ENCODE measurements around the gene ATP5F1D. TPM values are rescaled to one million over a fixed set of nuclear protein-coding genes. Genes with fewer than 3 reads are reported as not detected.

Gene ATP5F1D
- total RNA-seq, 1 donor from 2014 or later: 7.1 TPM

DNA sequence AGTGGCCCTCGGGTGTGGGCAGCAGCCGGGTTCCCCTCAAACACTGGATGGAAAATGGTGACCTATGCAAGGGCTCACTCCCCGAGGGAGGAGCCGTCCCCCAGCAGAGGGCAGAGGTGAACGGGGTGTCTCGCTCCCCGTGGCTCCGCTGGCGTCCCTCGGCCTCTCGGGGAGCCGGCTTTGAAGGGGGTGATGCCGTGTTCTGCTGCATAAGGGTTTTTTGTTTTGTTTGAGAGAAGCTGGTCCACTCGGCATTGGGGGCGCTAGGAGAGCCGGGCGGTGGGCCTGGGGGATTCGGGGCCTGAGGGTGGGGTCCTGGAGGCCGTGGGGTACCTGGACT, 48.1 kb downstream of the ATP5F1D start:
- peaks cover 76% of the 10 kb centered on the region for H4K20me1 ChIP-seq (ENCODE audit: low read depth)
- no peak for DNase-seq (ENCODE audit: low spot score)
- H3K9ac ChIP-seq: no peak overlapping the region
- H3K27ac ChIP-seq: no peak overlapping the region
- H3F3A ChIP-seq (ENCODE audit: low read depth): peaks cover 24% of the 10 kb centered on the region
- H3K9me3 ChIP-seq (ENCODE audit: low read depth): no peaks in the 10 kb centered on the region
- no peak overlapping the region for H3K4me3 ChIP-seq
- Mint-ChIP-seq H3K9me3 (no peaks in the 10 kb centered on the region), H3K27me3 (ENCODE audit: insufficient read depth, low read depth) (peaks cover 5% of the 10 kb centered on the region), H3K36me3 (no peaks in the 10 kb centered on the region), H3K27ac (no peak overlapping the region), H3K4me1 (peaks cover 9% of the 10 kb centered on the region), H3K4me3 (no peak overlapping the region)
- peaks cover 17% of the 10 kb centered on the region for H3K4me1 ChIP-seq
- no peaks in the 10 kb centered on the region for H3K36me3 ChIP-seq
- no peak overlapping the region for H2AFZ ChIP-seq (replicated peaks)
- H3K79me2 ChIP-seq (ENCODE audit: low read depth): peaks cover 28% of the 10 kb centered on the region
- H3K4me2 ChIP-seq: no peak overlapping the region
- H3K27me3 ChIP-seq: peaks cover 17% of the 10 kb centered on the region
- no peak for TF ChIP-seq EZH2 (IDR thresholded peaks at IDR 0.05)
- TF ChIP-seq, protein P1, sequence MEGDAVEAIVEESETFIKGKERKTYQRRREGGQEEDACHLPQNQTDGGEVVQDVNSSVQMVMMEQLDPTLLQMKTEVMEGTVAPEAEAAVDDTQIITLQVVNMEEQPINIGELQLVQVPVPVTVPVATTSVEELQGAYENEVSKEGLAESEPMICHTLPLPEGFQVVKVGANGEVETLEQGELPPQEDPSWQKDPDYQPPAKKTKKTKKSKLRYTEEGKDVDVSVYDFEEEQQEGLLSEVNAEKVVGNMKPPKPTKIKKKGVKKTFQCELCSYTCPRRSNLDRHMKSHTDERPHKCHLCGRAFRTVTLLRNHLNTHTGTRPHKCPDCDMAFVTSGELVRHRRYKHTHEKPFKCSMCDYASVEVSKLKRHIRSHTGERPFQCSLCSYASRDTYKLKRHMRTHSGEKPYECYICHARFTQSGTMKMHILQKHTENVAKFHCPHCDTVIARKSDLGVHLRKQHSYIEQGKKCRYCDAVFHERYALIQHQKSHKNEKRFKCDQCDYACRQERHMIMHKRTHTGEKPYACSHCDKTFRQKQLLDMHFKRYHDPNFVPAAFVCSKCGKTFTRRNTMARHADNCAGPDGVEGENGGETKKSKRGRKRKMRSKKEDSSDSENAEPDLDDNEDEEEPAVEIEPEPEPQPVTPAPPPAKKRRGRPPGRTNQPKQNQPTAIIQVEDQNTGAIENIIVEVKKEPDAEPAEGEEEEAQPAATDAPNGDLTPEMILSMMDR (IDR thresholded peaks at IDR 0.05): no peak
- TF ChIP-seq EZH2phosphoT487 (IDR thresholded peaks at IDR 0.05): no peak

DNA sequence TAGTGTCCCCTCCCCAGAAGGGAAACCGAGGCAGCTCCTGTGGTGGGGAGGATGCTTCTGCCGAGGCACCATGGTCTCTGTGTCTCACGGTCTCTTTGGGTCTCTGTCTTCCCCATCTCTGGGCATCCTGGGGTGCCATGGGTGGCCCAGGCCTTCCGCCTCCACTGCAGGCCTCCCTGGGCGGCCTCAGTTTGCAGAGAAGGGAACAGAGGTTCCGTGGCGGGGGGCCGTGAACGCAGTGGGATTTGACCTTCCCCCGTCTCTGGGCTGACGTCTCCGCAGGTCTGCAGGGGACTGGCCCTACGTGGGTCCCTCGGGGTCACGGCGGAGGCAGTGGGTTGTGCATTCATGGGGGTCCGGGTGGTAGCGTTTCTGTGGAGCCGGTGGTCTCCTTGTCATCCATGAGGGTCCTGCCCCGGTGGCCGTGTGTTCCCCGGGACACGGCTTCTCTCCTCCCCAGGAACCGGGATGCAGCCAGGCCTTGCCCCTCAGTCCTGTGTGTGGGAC, 48.7 kb downstream of the ATP5F1D start:
- Mint-ChIP-seq H3K27ac (no peak overlapping the region), H3K36me3 (no peaks in the 10 kb centered on the region), H3K9me3 (no peaks in the 10 kb centered on the region), H3K4me1 (peaks cover 3% of the 10 kb centered on the region), H3K27me3 (ENCODE audit: insufficient read depth, low read depth) (peaks cover 2% of the 10 kb centered on the region), H3K4me3 (no peak overlapping the region)
- TF ChIP-seq EZH2 (IDR thresholded peaks at IDR 0.05) (no peak), EZH2phosphoT487 (IDR thresholded peaks at IDR 0.05) (no peak)
- TF ChIP-seq, protein P1 (IDR thresholded peaks at IDR 0.05): no peak
- no peak for DNase-seq (ENCODE audit: low spot score)
- H3K36me3 ChIP-seq: no peaks in the 10 kb centered on the region
- H3K79me2 ChIP-seq (ENCODE audit: low read depth): peaks cover 28% of the 10 kb centered on the region
- no peak overlapping the region for H3K9ac ChIP-seq
- peaks cover 17% of the 10 kb centered on the region for H3K27me3 ChIP-seq
- no peak overlapping the region for H3K4me3 ChIP-seq
- H3F3A ChIP-seq (ENCODE audit: low read depth): peaks cover 18% of the 10 kb centered on the region
- H3K4me1 ChIP-seq: peaks cover 17% of the 10 kb centered on the region
- no peak overlapping the region for H2AFZ ChIP-seq (replicated peaks)
- H3K9me3 ChIP-seq (ENCODE audit: low read depth): no peaks in the 10 kb centered on the region
- H4K20me1 ChIP-seq (ENCODE audit: low read depth): peaks cover 82% of the 10 kb centered on the region
- H3K27ac ChIP-seq: no peak overlapping the region
- H3K4me2 ChIP-seq: no peak overlapping the region

- TF ChIP-seq EZH2 (IDR thresholded peaks at IDR 0.05): no peak
- TF ChIP-seq, protein P1 (IDR thresholded peaks at IDR 0.05): no peak
- TF ChIP-seq EZH2phosphoT487 (IDR thresholded peaks at IDR 0.05): no peak
- no peak overlapping the region for H3K9ac ChIP-seq
Observed at GRCh38 chr19:1290703-1291651, 49.4 kb downstream of the ATP5F1D start.

More at GRCh38 chr19:1290703-1291651, 49.4 kb downstream of the ATP5F1D start:
- no peak overlapping the region for H3K4me3 ChIP-seq
- Mint-ChIP-seq H3K4me1 (peaks cover 3% of the 10 kb centered on the region), H3K36me3 (no peaks in the 10 kb centered on the region), H3K9me3 (no peaks in the 10 kb centered on the region), H3K27me3 (ENCODE audit: insufficient read depth, low read depth) (peaks cover 2% of the 10 kb centered on the region), H3K27ac (no peak overlapping the region), H3K4me3 (no peak overlapping the region)
- H3K4me1 ChIP-seq: peaks cover 17% of the 10 kb centered on the region
- no peak overlapping the region for H2AFZ ChIP-seq (replicated peaks)
- H4K20me1 ChIP-seq (ENCODE audit: low read depth): peaks cover 87% of the 10 kb centered on the region
- no peaks in the 10 kb centered on the region for H3K36me3 ChIP-seq
- no peak overlapping the region for H3K27ac ChIP-seq
- H3K9me3 ChIP-seq (ENCODE audit: low read depth): no peaks in the 10 kb centered on the region
- H3F3A ChIP-seq (ENCODE audit: low read depth): peaks cover 16% of the 10 kb centered on the region
- no peak overlapping the region for H3K4me2 ChIP-seq
- peaks cover 18% of the 10 kb centered on the region for H3K27me3 ChIP-seq
- H3K79me2 ChIP-seq (ENCODE audit: low read depth): peaks cover 28% of the 10 kb centered on the region
- DNase-seq (ENCODE audit: low spot score): no peak

Data from neural progenitor cell (in vitro differentiated cells).